SJCRH30 (cell line): Measurements from ENCODE around the gene QKI. TPM values are rescaled to one million over a fixed set of nuclear protein-coding genes. Genes with fewer than 3 reads are reported as not detected.

Experiments used
- DNase-seq, 2 experiments: peaks; one replicate each; pipeline ENCODE4 v3.0.0-alpha.2; 2015 to 2020
- H3K27ac ChIP-seq: fragments of 250-450 bp; sonication (Bioruptor Pico); 2 replicates; pipeline ENCODE4 v1.5.1; 2020; ENCODE audit warnings: mild to moderate bottlenecking, moderate library complexity
- H3K27me3 ChIP-seq: fragments of 250-450 bp; sonication (Bioruptor Pico); 2 replicates; pipeline ENCODE4 v1.5.1; 2020; ENCODE audit warnings: mild to moderate bottlenecking, moderate library complexity
- H3K36me3 ChIP-seq: fragments of 250-450 bp; sonication (Bioruptor Pico); 2 replicates; pipeline ENCODE4 v1.5.1; 2020; ENCODE audit warnings: mild to moderate bottlenecking, moderate library complexity
- H3K4me1 ChIP-seq: fragments of 250-450 bp; sonication (Bioruptor Pico); 2 replicates; pipeline ENCODE4 v1.5.1; 2020; ENCODE audit warnings: mild to moderate bottlenecking, moderate library complexity
- H3K4me3 ChIP-seq: fragments of 250-450 bp; sonication (Bioruptor Pico); 2 replicates; pipeline ENCODE4 v1.5.1; 2020; ENCODE audit warnings: mild to moderate bottlenecking, moderate library complexity
- H3K9me3 ChIP-seq: fragments of 250-450 bp; sonication (Bioruptor Pico); replicated peaks from 2 replicates; pipeline ENCODE4 v1.5.1; 2020; ENCODE audit warnings: mild to moderate bottlenecking, moderate library complexity
- total RNA-seq: library from RNA; depleted of rRNA; stranded (reverse); fragments of >200 nt; shearing (Covaris generic); gene quantifications from 2 replicates; pipeline ENCODE4 v1.2.3, GENCODE V29; 2014

QKI gene
- total RNA-seq, 1 experiment from 2014 or later = 254 TPM

GRCh38 chr6:163400509-163400908, 14.0 kb upstream of the QKI start:
- Histone ChIP-seq H3K27ac (no peak overlapping the region), H3K4me1 (no peaks in the 10 kb centered on the region), H3K27me3 (no peaks in the 10 kb centered on the region), H3K36me3 (no peaks in the 10 kb centered on the region), H3K4me3 (no peak overlapping the region), H3K9me3 (no peaks in the 10 kb centered on the region)
- no peak for DNase-seq

DNA sequence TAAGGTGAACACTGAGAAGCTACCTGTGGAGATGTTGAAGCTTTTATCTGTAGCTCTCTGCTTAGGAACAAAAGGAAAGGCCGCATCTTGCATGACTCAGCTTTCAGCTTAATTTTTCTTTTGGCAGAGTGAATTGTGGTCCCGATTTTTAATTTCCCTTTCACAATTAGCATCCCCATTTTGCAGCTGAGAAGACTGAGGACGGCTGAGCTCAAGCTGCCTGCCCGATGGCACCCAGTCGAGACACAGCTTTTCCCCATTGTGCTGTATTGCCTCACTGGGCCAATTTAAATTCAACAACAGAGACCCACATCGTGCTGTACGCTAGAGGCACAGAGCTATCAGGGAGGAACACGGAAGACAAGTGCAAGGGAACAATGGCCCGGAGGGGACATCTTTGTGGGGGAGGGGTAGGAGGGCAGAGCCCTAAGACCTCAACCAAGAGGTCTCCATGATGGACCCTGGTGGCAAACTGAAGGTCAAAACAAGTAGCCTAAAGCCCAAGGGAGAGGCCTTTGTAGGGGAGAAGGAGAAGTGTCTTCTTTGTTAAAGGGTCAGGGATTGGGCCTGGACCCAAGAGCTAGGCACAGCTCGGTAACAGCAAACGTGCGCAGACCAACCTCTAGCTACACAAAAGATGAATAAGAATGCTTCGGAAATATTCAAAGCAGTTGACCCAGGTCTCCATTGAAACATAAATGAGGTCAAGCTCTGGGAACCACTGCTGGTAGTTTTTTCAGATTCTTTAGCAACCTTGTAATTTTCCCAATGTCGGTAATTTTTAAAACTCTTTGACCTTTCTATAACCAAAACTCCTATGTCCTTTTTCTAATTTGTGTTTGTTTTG, 13.3 kb upstream of the QKI start:
- Histone ChIP-seq H3K27ac (no peak overlapping the region), H3K4me1 (no peaks in the 10 kb centered on the region)

DNA sequence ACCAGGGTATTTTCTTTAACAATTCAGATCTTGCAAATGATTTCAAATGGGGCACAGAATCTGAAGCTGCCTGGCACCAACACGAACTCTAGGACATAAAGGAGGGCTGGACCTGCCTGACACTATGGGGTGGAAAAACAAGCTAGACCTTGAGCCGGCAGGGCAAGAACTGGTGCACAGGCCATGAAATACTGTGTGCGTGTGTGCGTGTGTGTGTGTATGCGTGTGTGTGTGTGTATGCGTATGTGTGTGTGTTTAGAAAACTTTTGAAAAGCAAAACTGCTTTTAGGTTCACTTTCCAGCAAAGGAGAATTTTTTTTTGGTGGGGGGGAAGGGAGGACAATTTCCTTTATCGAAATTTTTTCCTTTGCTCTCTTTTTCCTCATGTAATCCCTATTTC, 11.9 kb upstream of the QKI start:
- no peak overlapping the region for H3K27ac ChIP-seq
- no peaks in the 10 kb centered on the region for H3K9me3 ChIP-seq
- no peaks in the 10 kb centered on the region for H3K4me1 ChIP-seq
- no peak overlapping the region for H3K4me3 ChIP-seq
- no peak for DNase-seq
- H3K36me3 ChIP-seq = no peaks in the 10 kb centered on the region
- no peaks in the 10 kb centered on the region for H3K27me3 ChIP-seq

More for the DNA sequence above, 13.3 kb upstream of the QKI start:
- Histone ChIP-seq H3K4me3 (no peak overlapping the region), H3K36me3 (no peaks in the 10 kb centered on the region), H3K27me3 (no peaks in the 10 kb centered on the region), H3K9me3 (no peaks in the 10 kb centered on the region)
- DNase-seq = no peak

- Histone ChIP-seq H3K27me3 (no peaks in the 10 kb centered on the region), H3K36me3 (no peaks in the 10 kb centered on the region), H3K9me3 (no peaks in the 10 kb centered on the region), H3K4me3 (no peak overlapping the region), H3K27ac (no peak overlapping the region), H3K4me1 (no peaks in the 10 kb centered on the region)
- DNase-seq = no peak
Observed at GRCh38 chr6:163404825-163405265, 9.7 kb upstream of the QKI start.

DNA sequence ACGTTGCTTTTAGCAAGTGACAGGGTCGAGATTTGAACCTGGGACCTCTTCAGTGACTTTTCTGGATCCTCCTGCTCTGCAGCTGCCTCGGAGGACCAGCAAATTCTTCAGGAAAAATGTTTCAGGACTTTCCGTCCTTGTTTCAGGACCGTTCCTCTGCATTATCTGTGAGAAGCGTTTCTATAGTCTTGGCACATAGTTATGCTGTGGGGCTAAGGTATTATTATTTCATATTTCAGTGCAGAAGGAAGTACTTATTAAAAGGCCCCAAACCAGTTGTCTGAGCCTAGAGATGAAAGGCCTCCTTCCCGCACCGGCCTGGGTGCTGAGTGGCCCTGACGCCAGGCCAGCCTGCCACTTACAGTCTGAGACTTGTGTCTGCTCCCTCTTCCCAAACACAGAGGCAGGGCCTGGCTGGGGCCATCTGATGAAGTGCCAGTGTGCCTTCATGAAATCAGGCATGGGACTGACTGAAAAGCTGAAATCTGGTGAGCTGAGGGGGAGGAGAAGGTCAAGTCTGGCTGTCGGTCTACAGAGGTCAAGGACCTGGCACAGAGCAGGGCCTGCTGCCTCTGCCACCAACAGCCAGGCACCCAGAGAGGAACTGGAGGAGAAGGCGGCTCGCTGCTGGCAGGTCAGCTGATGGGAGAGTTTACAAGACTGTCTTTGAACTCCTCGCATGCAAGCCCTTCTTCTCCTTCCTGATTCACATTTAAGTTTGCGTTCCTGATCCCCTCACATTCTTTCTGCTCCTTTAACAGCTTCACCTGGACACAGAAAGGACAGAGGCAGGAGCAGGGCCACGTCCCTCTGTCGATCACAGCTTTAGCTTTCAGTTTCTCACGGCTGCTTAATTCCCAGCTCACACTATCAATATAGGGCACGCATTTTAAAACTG, 8.9 kb upstream of the QKI start:
- H3K9me3 ChIP-seq = no peaks in the 10 kb centered on the region
- DNase-seq = no peak
- no peaks in the 10 kb centered on the region for H3K27me3 ChIP-seq
- H3K36me3 ChIP-seq = no peaks in the 10 kb centered on the region
- no peak overlapping the region for H3K27ac ChIP-seq
- H3K4me1 ChIP-seq = no peaks in the 10 kb centered on the region
- no peak overlapping the region for H3K4me3 ChIP-seq

DNA sequence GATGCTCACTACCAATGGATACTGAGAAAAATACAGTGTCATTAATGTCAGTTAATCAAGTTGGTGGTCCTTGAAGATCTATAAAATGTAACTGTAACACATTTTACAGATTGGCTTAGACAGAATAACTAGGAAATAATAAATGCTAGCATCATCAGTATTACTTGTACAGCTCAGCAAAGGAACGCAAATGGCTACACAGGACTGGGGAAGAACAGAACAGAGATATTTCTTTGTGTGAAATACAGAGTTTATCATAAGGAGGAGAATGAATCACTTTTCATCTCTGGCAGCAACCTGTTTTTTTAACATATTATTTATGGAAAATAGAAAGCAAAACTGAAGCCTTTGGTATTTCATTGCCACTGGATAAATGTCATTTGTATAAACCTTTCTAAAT, 8.2 kb upstream of the QKI start:
- Histone ChIP-seq H3K9me3 (no peaks in the 10 kb centered on the region), H3K27me3 (no peaks in the 10 kb centered on the region), H3K27ac (no peak overlapping the region), H3K4me3 (no peak overlapping the region), H3K4me1 (no peaks in the 10 kb centered on the region), H3K36me3 (no peaks in the 10 kb centered on the region)
- no peak for DNase-seq

DNA sequence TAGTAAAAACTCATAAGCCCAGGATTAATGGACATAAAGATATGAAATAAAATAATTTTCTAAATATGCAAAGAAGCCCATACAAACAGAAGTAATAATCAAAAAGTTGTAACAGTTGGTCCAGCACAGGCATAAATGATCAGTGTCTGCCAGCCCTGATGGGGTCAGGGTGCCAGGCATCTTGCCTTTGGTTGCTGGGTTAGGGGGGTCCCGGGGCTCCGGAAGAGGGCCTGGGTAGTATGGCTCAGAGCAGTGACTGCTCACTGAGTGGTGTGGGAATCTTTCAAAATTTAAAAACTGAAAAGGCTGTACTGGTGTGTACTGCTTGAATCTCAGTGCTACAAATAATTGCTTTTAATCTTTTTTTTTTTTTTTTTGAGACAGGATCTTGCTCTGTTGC, 7.7 kb upstream of the QKI start:
- no peaks in the 10 kb centered on the region for H3K27me3 ChIP-seq
- H3K4me1 ChIP-seq = no peaks in the 10 kb centered on the region
- no peak for DNase-seq
- no peaks in the 10 kb centered on the region for H3K9me3 ChIP-seq
- no peak overlapping the region for H3K27ac ChIP-seq
- H3K36me3 ChIP-seq = no peaks in the 10 kb centered on the region
- no peak overlapping the region for H3K4me3 ChIP-seq

- DNase-seq = no peak
- no peak overlapping the region for H3K27ac ChIP-seq
- H3K4me3 ChIP-seq = no peak overlapping the region
- no peaks in the 10 kb centered on the region for H3K4me1 ChIP-seq
- no peaks in the 10 kb centered on the region for H3K27me3 ChIP-seq
- no peaks in the 10 kb centered on the region for H3K9me3 ChIP-seq
- no peaks in the 10 kb centered on the region for H3K36me3 ChIP-seq
Observed at GRCh38 chr6:163408352-163408991, 6.0 kb upstream of the QKI start.

- Histone ChIP-seq H3K27me3 (no peaks in the 10 kb centered on the region), H3K27ac (no peak overlapping the region), H3K9me3 (no peaks in the 10 kb centered on the region), H3K4me3 (no peak overlapping the region), H3K4me1 (no peaks in the 10 kb centered on the region), H3K36me3 (no peaks in the 10 kb centered on the region)
- no peak for DNase-seq
Observed at GRCh38 chr6:163409712-163410111, 4.8 kb upstream of the QKI start.

DNA sequence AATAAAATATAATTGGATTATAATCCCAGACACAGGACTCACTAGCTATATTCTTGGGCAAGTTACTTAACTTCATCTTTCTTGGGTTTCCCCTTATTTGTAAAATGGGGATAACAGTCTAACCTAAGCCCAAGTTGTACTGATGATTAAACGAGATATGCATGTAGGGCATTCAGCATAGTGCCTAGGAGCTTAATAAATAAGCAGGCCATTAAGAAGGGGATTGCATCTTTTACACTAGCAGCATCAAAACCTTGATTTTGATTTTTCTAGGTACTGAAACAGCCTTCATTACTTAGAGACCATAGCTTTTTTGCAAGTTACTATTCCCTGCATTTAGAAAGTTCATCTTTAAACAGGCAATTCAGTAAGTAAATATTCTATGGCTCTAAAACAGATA, 2.2 kb upstream of the QKI start:
- Histone ChIP-seq H3K27me3 (no peaks in the 10 kb centered on the region), H3K4me1 (no peaks in the 10 kb centered on the region), H3K4me3 (peak overlapping the region; percentile 73), H3K27ac (no peak overlapping the region; the same call in 1 of the 2 replicates), H3K36me3 (peaks cover 4% of the 10 kb centered on the region; the same call in 1 of the 2 replicates), H3K9me3 (no peaks in the 10 kb centered on the region)
- DNase-seq = no peak

GRCh38 chr6:163412801-163413344, 1.6 kb upstream of the QKI start:
- Histone ChIP-seq H3K4me3 (peak overlapping the region; percentile 73), H3K27ac (peak overlapping the region; percentile 73), H3K4me1 (no peaks in the 10 kb centered on the region), H3K27me3 (no peaks in the 10 kb centered on the region), H3K9me3 (no peaks in the 10 kb centered on the region), H3K36me3 (peaks cover 4% of the 10 kb centered on the region; the same call in 1 of the 2 replicates)
- no peak for DNase-seq

- Histone ChIP-seq H3K27ac (peak overlapping the region; percentile 73), H3K4me1 (peaks cover 5% of the 10 kb centered on the region), H3K27me3 (no peaks in the 10 kb centered on the region), H3K4me3 (peak overlapping the region; percentile 73), H3K36me3 (peaks cover 4% of the 10 kb centered on the region; the same call in 1 of the 2 replicates), H3K9me3 (no peaks in the 10 kb centered on the region)
- DNase-seq = peak; percentile 88 to 94
Observed at GRCh38 chr6:163413345-163414116, 987 bp upstream of the QKI start.

DNA sequence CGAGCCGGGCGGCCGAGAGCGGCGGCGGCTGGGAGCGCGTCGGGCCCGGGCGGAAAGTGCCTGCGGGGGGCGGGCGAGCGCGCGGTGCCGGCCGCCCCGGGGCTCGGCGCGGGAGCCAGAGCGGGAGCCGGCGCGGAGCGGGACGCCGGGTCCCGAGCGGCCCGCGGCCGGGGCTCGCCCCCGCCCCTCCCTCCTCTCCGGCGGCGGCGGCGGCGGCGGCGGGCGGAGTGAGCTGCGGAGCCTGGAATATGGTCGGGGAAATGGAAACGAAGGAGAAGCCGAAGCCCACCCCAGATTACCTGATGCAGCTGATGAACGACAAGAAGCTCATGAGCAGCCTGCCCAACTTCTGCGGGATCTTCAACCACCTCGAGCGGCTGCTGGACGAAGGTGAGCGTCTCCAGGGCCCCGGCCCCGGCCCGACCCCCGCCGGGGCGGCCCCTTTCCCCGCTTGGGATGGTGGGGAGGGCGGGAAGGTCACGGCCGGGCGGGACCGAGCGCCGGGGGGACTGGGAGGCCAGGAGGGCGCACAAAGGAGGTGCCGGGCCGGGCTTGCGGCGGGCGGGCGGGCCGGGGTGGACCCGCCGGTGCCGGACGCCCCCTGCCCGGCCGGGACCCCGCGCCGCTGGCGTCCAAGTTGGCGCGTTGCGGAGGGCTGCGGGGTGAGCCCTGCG, 565 bp downstream of the QKI start:
- peak overlapping the region; percentile 95 for H3K4me3 ChIP-seq
- H3K4me1 ChIP-seq = peaks cover 18% of the 10 kb centered on the region
- peaks cover 4% of the 10 kb centered on the region; the same call in 1 of the 2 replicates for H3K36me3 ChIP-seq
- peak overlapping the region; percentile 73 for H3K27ac ChIP-seq
- H3K27me3 ChIP-seq = no peaks in the 10 kb centered on the region
- H3K9me3 ChIP-seq = no peaks in the 10 kb centered on the region
- peak; percentile 50 to 62 for DNase-seq
